B cell (primary cell): ENCODE data around the gene ABHD14A.

ENCODE experiments used
- EZH2 ChIP-seq: IDR thresholded peaks from 2 replicates; pipeline ENCODE4 v1.6.1; 2012; ENCODE audit warnings: borderline replicate concordance, low read depth, mild to moderate bottlenecking, moderate library complexity, low read length; ENCODE audit not compliant: insufficient read depth, poor library complexity, severe bottlenecking
- TF ChIP-seq, protein P1 (sequence below): fragments of 200-600 bp; IDR thresholded peaks from one replicate; pipeline ENCODE4 v1.8.0; 2022; ENCODE audit warnings: antibody characterized with exemption, mild to moderate bottlenecking

DNA sequence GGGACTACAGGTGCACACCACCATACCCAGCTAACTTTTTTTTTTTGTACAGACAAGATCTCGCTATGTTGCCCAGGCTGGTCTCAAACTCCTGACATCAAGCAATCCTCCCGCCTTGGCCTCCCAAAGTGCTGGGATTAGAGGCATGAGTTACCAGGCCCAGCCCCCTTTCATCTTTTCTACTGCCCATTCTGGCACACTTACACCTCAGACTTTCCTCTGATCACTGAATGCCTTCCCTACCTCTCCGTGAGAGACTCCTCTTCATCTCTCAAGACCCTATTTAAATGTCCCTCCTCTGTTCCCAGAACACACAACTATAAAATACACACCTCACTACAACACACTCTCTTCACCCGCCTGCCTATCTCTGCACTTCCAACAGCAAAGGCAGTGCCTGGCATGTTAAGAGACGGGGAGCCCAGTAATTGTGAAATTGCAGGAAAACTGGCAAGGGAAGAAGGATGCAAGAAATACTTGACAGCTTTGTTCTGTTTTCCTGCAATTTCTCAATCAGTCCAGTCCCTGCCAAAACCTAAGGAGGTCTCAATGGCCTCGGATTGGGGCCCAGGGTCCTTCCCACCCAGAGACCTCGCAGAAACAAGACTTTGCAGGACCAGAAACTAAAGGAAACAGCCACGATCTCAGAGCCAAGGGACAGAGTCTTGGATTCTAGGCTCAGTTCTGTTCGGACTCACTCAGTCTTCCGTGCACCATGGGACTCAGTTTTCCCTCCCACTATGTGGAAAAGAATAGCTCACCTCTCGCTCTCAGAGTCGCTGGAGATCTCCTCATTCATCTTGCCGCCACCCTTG is 34.0 kb upstream of the ABHD14A start:
- TF ChIP-seq, protein P1, sequence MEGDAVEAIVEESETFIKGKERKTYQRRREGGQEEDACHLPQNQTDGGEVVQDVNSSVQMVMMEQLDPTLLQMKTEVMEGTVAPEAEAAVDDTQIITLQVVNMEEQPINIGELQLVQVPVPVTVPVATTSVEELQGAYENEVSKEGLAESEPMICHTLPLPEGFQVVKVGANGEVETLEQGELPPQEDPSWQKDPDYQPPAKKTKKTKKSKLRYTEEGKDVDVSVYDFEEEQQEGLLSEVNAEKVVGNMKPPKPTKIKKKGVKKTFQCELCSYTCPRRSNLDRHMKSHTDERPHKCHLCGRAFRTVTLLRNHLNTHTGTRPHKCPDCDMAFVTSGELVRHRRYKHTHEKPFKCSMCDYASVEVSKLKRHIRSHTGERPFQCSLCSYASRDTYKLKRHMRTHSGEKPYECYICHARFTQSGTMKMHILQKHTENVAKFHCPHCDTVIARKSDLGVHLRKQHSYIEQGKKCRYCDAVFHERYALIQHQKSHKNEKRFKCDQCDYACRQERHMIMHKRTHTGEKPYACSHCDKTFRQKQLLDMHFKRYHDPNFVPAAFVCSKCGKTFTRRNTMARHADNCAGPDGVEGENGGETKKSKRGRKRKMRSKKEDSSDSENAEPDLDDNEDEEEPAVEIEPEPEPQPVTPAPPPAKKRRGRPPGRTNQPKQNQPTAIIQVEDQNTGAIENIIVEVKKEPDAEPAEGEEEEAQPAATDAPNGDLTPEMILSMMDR = no peak
- no peak for TF ChIP-seq EZH2
